HepG2 (cell line): Measurements from ENCODE around the gene ARHGAP33. TPM values are rescaled to one million over a fixed set of nuclear protein-coding genes. Genes with fewer than 3 reads are reported as not detected.
"Not testable (repeated sequence)": the region's sequence is repeated elsewhere in the genome, so short reads cannot be mapped to it uniquely, and the experiment has no call there.

ENCODE experiments used
- ATAC-seq: fragments of 200-7000 bp; cut with Tn5 transposase; 3 replicates; pipeline ENCODE4 v1.9.1; 2020; ENCODE audit warnings: mild to moderate bottlenecking, moderate library complexity
- BruUV-seq: library from RNA; stranded (reverse); fragments of 400-500 nt; replicated peaks from 2 replicates; lab custom pipeline; 2021; lab: Mats Ljungman, UMichigan
- CTCF ChIA-PET: fragments of 300-600 bp; formaldehyde crosslinking; extraction: SDS; loops from one replicate; lab custom pipeline; 2021; ENCODE audit warnings: low total read pairs, inconsistent platforms, low intra/inter-chr PET ratio; lab: Yijun Ruan, JAX
- POLR2A ChIA-PET: fragments of 350-600 bp; sonication (Branson Sonifier 250); formaldehyde crosslinking; loops from one replicate; lab custom pipeline; 2020; ENCODE audit warnings: antibody characterized with exemption, inconsistent platforms; lab: Yijun Ruan, JAX
- DNase-seq: peaks from one replicate; pipeline ENCODE4 v3.0.0-alpha.2; 2015; ENCODE audit warnings: low spot score
- FAIRE-seq: peaks from 3 replicates; lab custom pipeline; 2011; peaks lifted over from hg19 to GRCh38; lab: Jason Lieb, UNC
- H2AFZ ChIP-seq: one replicate; pipeline ENCODE4 v1.6.1; 2011; ENCODE audit warnings: low read length, inconsistent platforms
- H3K27ac ChIP-seq: fragments of 300-600 bp; 3 replicates; pipeline ENCODE4 v1.8.0; 2011; ENCODE audit warnings: mixed run types, mild to moderate bottlenecking, mixed read lengths, low read length, inconsistent platforms; ENCODE audit not compliant: insufficient read depth; ENCODE audit errors: extremely low read length
- H3K27me3 ChIP-seq, 2 experiments: fragments of 200-600 bp in 1 of 2; 2 replicates in 1 of 2; 3 replicates in 1 of 2; pipeline versions ENCODE4 v1.6.0 to v1.8.0; 2011; ENCODE audit warnings: low read length in 2 of 2, mild to moderate bottlenecking in 2 of 2, moderate library complexity in 2 of 2, inconsistent platforms in 1 of 2; ENCODE audit not compliant: insufficient read depth in 2 of 2, control insufficient read depth in 1 of 2
- H3K36me3 ChIP-seq, 2 experiments: fragments of 200-600 bp in 1 of 2; replicated peaks in 1 of 2; 2 replicates in 1 of 2; 3 replicates in 1 of 2; pipeline versions ENCODE4 v1.5.1 to v1.8.0; 2011; ENCODE audit warnings: low read length in 2 of 2, inconsistent platforms in 1 of 2; ENCODE audit not compliant: insufficient read depth in 2 of 2, control insufficient read depth in 1 of 2
- H3K4me1 ChIP-seq: 2 replicates; pipeline ENCODE4 v1.5.1; 2012; ENCODE audit warnings: low read length, inconsistent platforms; ENCODE audit not compliant: insufficient read depth
- H3K4me2 ChIP-seq: 2 replicates; pipeline ENCODE4 v1.6.0; 2011; ENCODE audit warnings: low read depth, low read length, inconsistent platforms
- H3K4me3 ChIP-seq, 3 experiments: fragments of 200-600 bp in 1 of 3; sonication (generic), shearing (Covaris generic) in 1 of 3; replicated peaks in 1 of 3; 2 replicates each; pipeline ENCODE4 v1.5.1; 2011 to 2016; ENCODE audit warnings: low read length in 3 of 3, inconsistent platforms in 2 of 3, low read depth in 2 of 3, mild to moderate bottlenecking in 2 of 3, control low read depth in 1 of 3, mixed read lengths in 1 of 3; ENCODE audit not compliant: insufficient read depth in 1 of 3
- H3K79me2 ChIP-seq: one replicate; pipeline ENCODE4 v1.6.1; 2011; ENCODE audit warnings: low read length, inconsistent platforms; ENCODE audit not compliant: insufficient read depth
- H3K9ac ChIP-seq: 2 replicates; pipeline ENCODE4 v1.6.0; 2011; ENCODE audit warnings: mild to moderate bottlenecking, low read depth, low read length, inconsistent platforms; ENCODE audit not compliant: insufficient read depth
- H3K9me3 ChIP-seq: 2 replicates; pipeline ENCODE4 v1.5.1; 2012; ENCODE audit warnings: mild to moderate bottlenecking, low read length
- H4K20me1 ChIP-seq: 2 replicates; pipeline ENCODE4 v1.6.0; 2011; ENCODE audit warnings: inconsistent platforms, mild to moderate bottlenecking, low read length, moderate library complexity; ENCODE audit not compliant: insufficient read depth
- TARDBP ChIP-seq: sonication (generic); formaldehyde crosslinking; IDR thresholded peaks from 2 replicates; pipeline ENCODE4 v1.8.0; 2022; ENCODE audit warnings: mild to moderate bottlenecking, missing genetic modification reagents
- ZNF335 ChIP-seq: sonication (generic); formaldehyde crosslinking; IDR thresholded peaks from 2 replicates; pipeline ENCODE4 v1.4.0; 2020; ENCODE audit warnings: missing genetic modification reagents
- ZSCAN21 ChIP-seq: sonication (generic); formaldehyde crosslinking; IDR thresholded peaks from 2 replicates; pipeline ENCODE4 v1.8.0; 2022; ENCODE audit warnings: mild to moderate bottlenecking, missing genetic modification reagents, moderate library complexity, borderline replicate concordance
- WGBS: methylation state at CpG from one replicate; pipeline ENCODE4 v1.1.6; 2017; ENCODE audit warnings: low lambda C conversion rate; 5-methylcytosine and 5-hydroxymethylcytosine counted together
- in situ Hi-C: cut with HindIII; loops from 2 replicates; pipeline ENCODE4 v1.10.0; 2017; ENCODE audit warnings: low pct_unique_long_range_greater_than_20kb; ENCODE audit not compliant: extremely low pct_ligation_motif_present
- intact Hi-C: fragments of 100-400 bp; cut with micrococcal nuclease; formaldehyde crosslinking; loops from one replicate; pipeline ENCODE4 v1.10.0; 2022; ENCODE audit not compliant: unreplicated experiment
- polyA plus RNA-seq, 8 experiments: library from polyadenylated mRNA; depleted of rRNA in 3 of 8; stranded (reverse) in 7 of 8; unstranded in 1 of 8; fragments of >200 nt; fragmentation: Illumina TruSeq in 4 of 8; extraction: Trizol in 4 of 8; gene quantifications; 2 replicates each; pipeline versions ENCODE4 v1.2.1 to v1.2.3, GENCODE V29; 2011 to 2016; ENCODE audit warnings: low read depth in 4 of 8, missing spikeins in 1 of 8, mixed read lengths in 1 of 8; ENCODE audit not compliant: insufficient read depth in 1 of 8
- total RNA-seq, 5 experiments: library from RNA; depleted of rRNA; stranded (reverse); fragments of >200 nt; fragmentation: Illumina TruSeq; extraction: Trizol; gene quantifications; 2 replicates each; pipeline ENCODE4 v1.2.3, GENCODE V29; 2016; ENCODE audit warnings: low read depth in 1 of 5

Gene ARHGAP33
- total and polyA plus RNA-seq, 2 of the 13 experiments (the other 11 are each of a cell fraction or from before 2014, with no cell fraction given) = 1.3 to 2.7 TPM

DNA sequence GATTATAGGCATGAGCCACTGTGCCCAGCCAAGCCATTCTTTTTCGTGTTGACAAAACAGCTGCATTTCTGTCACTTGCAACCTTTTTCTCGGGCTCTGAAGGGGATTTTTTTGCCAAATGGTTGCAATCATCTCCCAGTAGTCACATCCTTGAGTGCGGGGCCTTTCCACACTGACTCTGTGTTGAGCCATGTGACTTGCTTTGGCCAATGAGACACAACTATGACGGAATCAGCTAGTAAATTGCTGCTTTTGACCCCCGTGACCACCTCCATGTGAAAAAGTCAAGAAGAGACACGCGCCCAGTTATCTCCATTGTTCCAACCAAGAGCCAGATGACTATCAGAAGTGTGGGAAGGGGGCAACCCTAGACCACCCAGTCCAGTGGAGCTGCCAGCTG, 58.6 kb downstream of the ARHGAP33 start:
- in situ Hi-C loops = no loop called here
- TF ChIP-seq ZSCAN21 = no peak
- TF ChIP-seq TARDBP (CRISPR knock-in tag) = no peak
- TF ChIP-seq ZNF335 = no peak
- TF ChIP-seq, all 625 proteins: peak for 0
- H2AFZ ChIP-seq = no peak overlapping the region
- no peaks in the 10 kb centered on the region for H3K79me2 ChIP-seq
- 35% methylated on average over 7 of the region's 7 CpGs for WGBS
- no peak overlapping the region for H3K27ac ChIP-seq
- H3K9ac ChIP-seq = no peak overlapping the region
- POLR2A ChIA-PET = no interaction called here
- H3K4me1 ChIP-seq = peaks cover 6% of the 10 kb centered on the region; the same call in 1 of the 2 replicates
- 0 out of 2 replicates have a peak, but pooled peaks cover 2% of the 10 kb centered on the region for H4K20me1 ChIP-seq
- no peak for DNase-seq
- H3K4me2 ChIP-seq = no peak overlapping the region
- no peaks in the 10 kb centered on the region for H3K36me3 ChIP-seq
- no peak overlapping the region for H3K4me3 ChIP-seq
- no peak for ATAC-seq
- intact Hi-C loops = no loop called here
- peaks cover 0 to 33% of the 10 kb centered on the region in 2 experiments; a peak in 3 of 5 replicates for H3K27me3 ChIP-seq
- no TSS peak for BruUV-seq
- H3K9me3 ChIP-seq = no peaks in the 10 kb centered on the region
- no peak for FAIRE-seq
- CTCF ChIA-PET = no interaction called here

DNA sequence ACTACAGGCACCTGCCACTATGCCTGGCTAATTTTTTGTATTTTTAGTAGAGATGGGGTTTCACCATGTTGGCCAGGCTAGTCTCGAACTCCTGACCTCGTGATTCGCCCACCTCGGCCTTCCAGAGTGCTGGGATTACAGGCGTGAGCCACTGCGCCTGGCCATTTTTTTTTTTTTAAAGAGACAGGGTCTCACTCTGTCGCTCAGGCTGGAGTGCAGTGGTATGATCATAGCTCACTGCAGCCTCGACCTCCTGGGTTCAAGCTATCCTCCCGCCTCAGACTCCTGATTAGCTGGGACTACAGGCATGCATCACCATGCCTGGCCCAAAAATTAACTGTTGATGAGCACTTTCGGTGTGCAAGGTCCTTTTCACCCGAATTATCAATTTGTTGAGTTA, 60.7 kb downstream of the ARHGAP33 start:
- FAIRE-seq, CTCF ChIA-PET, H3K36me3 ChIP-seq, H3K4me2 ChIP-seq, in situ Hi-C loops, intact Hi-C loops, H3K9me3 ChIP-seq, H4K20me1 ChIP-seq, H3K79me2 ChIP-seq, BruUV-seq, H3K27ac ChIP-seq, H2AFZ ChIP-seq, POLR2A ChIA-PET, H3K4me3 ChIP-seq, H3K9ac ChIP-seq, ATAC-seq, DNase-seq, H3K4me1 ChIP-seq: not testable (repeated sequence)
- 12% methylated on average over 10 of the region's 11 CpGs for WGBS
- H3K27me3 ChIP-seq = peaks cover 0 to 19% of the 10 kb centered on the region in 2 experiments; a peak in 3 of 5 replicates

Other genes starting within 250 kb of the ARHGAP33 start
- not detected in 2 replicates for gene SBSN, start 247.3 kb upstream of the ARHGAP33 start, total RNA-seq (2016; rRNA removed; fragmentation: Illumina TruSeq; extraction: Trizol)
- not detected in 2 replicates for gene SBSN, start 247.3 kb upstream of the ARHGAP33 start, polyA plus RNA-seq (2011; rRNA removed)
- gene GAPDHS, start 242.1 kb upstream of the ARHGAP33 start, total RNA-seq (2016; rRNA removed; fragmentation: Illumina TruSeq; extraction: Trizol) = not detected in 2 replicates
- gene GAPDHS, start 242.1 kb upstream of the ARHGAP33 start, polyA plus RNA-seq (2011; rRNA removed) = 0.09 TPM in 1 of 2 replicates, not detected in the other
- 85.8 and 141 TPM in 2 replicates for gene TMEM147, start 229.9 kb upstream of the ARHGAP33 start, total RNA-seq (2016; rRNA removed; fragmentation: Illumina TruSeq; extraction: Trizol)
- 176 and 188 TPM in 2 replicates for gene TMEM147, start 229.9 kb upstream of the ARHGAP33 start, polyA plus RNA-seq (2011; rRNA removed)
- gene ATP4A, start 211.9 kb upstream of the ARHGAP33 start, total RNA-seq (2016; rRNA removed; fragmentation: Illumina TruSeq; extraction: Trizol) = 0.11 TPM in 1 of 2 replicates, not detected in the other
- 0.08 and 0.09 TPM in 2 replicates for gene ATP4A, start 211.9 kb upstream of the ARHGAP33 start, polyA plus RNA-seq (2011; rRNA removed)
- gene PMIS2, start 189.4 kb upstream of the ARHGAP33 start, total RNA-seq (2016; rRNA removed; fragmentation: Illumina TruSeq; extraction: Trizol) = not detected in 2 replicates
- not detected in 2 replicates for gene PMIS2, start 189.4 kb upstream of the ARHGAP33 start, polyA plus RNA-seq (2011; rRNA removed)
- gene HAUS5, start 162.8 kb upstream of the ARHGAP33 start, total RNA-seq (2016; rRNA removed; fragmentation: Illumina TruSeq; extraction: Trizol) = 9.2 and 17.7 TPM in 2 replicates
- gene HAUS5, start 162.8 kb upstream of the ARHGAP33 start, polyA plus RNA-seq (2011; rRNA removed) = 10.3 and 11.1 TPM in 2 replicates
- gene RBM42, start 146.5 kb upstream of the ARHGAP33 start, total RNA-seq (2016; rRNA removed; fragmentation: Illumina TruSeq; extraction: Trizol) = 49.7 and 55.3 TPM in 2 replicates
- gene RBM42, start 146.5 kb upstream of the ARHGAP33 start, polyA plus RNA-seq (2011; rRNA removed) = 27.2 and 30.6 TPM in 2 replicates
- 0.20 and 0.46 TPM in 2 replicates for gene ETV2, start 133.8 kb upstream of the ARHGAP33 start, total RNA-seq (2016; rRNA removed; fragmentation: Illumina TruSeq; extraction: Trizol)
- 0.07 and 0.18 TPM in 2 replicates for gene ETV2, start 133.8 kb upstream of the ARHGAP33 start, polyA plus RNA-seq (2011; rRNA removed)
- gene COX6B1, start 127.2 kb upstream of the ARHGAP33 start, total RNA-seq (2016; rRNA removed; fragmentation: Illumina TruSeq; extraction: Trizol) = 487 and 598 TPM in 2 replicates
- gene COX6B1, start 127.2 kb upstream of the ARHGAP33 start, polyA plus RNA-seq (2011; rRNA removed) = 469 and 481 TPM in 2 replicates
- not detected in 2 replicates for gene UPK1A, start 109.0 kb upstream of the ARHGAP33 start, total RNA-seq (2016; rRNA removed; fragmentation: Illumina TruSeq; extraction: Trizol)
- gene UPK1A, start 109.0 kb upstream of the ARHGAP33 start, polyA plus RNA-seq (2011; rRNA removed) = 2.5 and 2.9 TPM in 2 replicates
- gene ZBTB32, start 71.0 kb upstream of the ARHGAP33 start, total RNA-seq (2016; rRNA removed; fragmentation: Illumina TruSeq; extraction: Trizol) = not detected in 2 replicates
- gene ZBTB32, start 71.0 kb upstream of the ARHGAP33 start, polyA plus RNA-seq (2011; rRNA removed) = not detected in 2 replicates
- 6.2 TPM in 2 replicates for gene KMT2B, start 57.6 kb upstream of the ARHGAP33 start, total RNA-seq (2016; rRNA removed; fragmentation: Illumina TruSeq; extraction: Trizol)
- 16.9 and 19.2 TPM in 2 replicates for gene KMT2B, start 57.6 kb upstream of the ARHGAP33 start, polyA plus RNA-seq (2011; rRNA removed)
- gene IGFLR1, start 33.1 kb upstream of the ARHGAP33 start, total RNA-seq (2016; rRNA removed; fragmentation: Illumina TruSeq; extraction: Trizol) = 3.4 and 5.4 TPM in 2 replicates
- 7.4 and 8.9 TPM in 2 replicates for gene IGFLR1, start 33.1 kb upstream of the ARHGAP33 start, polyA plus RNA-seq (2011; rRNA removed)
- gene U2AF1L4, start 30.1 kb upstream of the ARHGAP33 start, total RNA-seq (2016; rRNA removed; fragmentation: Illumina TruSeq; extraction: Trizol) = 4.7 and 7.9 TPM in 2 replicates
- 14.2 and 15.4 TPM in 2 replicates for gene U2AF1L4, start 30.1 kb upstream of the ARHGAP33 start, polyA plus RNA-seq (2011; rRNA removed)
- 20.0 and 34.2 TPM in 2 replicates for gene PSENEN, start 29.9 kb upstream of the ARHGAP33 start, total RNA-seq (2016; rRNA removed; fragmentation: Illumina TruSeq; extraction: Trizol)
- gene PSENEN, start 29.9 kb upstream of the ARHGAP33 start, polyA plus RNA-seq (2011; rRNA removed) = 16.9 and 22.6 TPM in 2 replicates
- 3.5 and 6.3 TPM in 2 replicates for gene LIN37, start 27.0 kb upstream of the ARHGAP33 start, total RNA-seq (2016; rRNA removed; fragmentation: Illumina TruSeq; extraction: Trizol)
- gene LIN37, start 27.0 kb upstream of the ARHGAP33 start, polyA plus RNA-seq (2011; rRNA removed) = 8.7 and 8.9 TPM in 2 replicates
- gene HSPB6, start 18.5 kb upstream of the ARHGAP33 start, total RNA-seq (2016; rRNA removed; fragmentation: Illumina TruSeq; extraction: Trizol) = not detected in 2 replicates
- gene HSPB6, start 18.5 kb upstream of the ARHGAP33 start, polyA plus RNA-seq (2011; rRNA removed) = 0.08 and 0.18 TPM in 2 replicates
- gene PROSER3, start 17.4 kb upstream of the ARHGAP33 start, total RNA-seq (2016; rRNA removed; fragmentation: Illumina TruSeq; extraction: Trizol) = 4.5 and 5.7 TPM in 2 replicates
- gene PROSER3, start 17.4 kb upstream of the ARHGAP33 start, polyA plus RNA-seq (2011; rRNA removed) = 5.1 and 6.2 TPM in 2 replicates
- 42.0 and 86.7 TPM in 2 replicates for gene PRODH2, start 37.3 kb downstream of the ARHGAP33 start, total RNA-seq (2016; rRNA removed; fragmentation: Illumina TruSeq; extraction: Trizol)
- 118 and 171 TPM in 2 replicates for gene PRODH2, start 37.3 kb downstream of the ARHGAP33 start, polyA plus RNA-seq (2011; rRNA removed)
- gene NPHS1, start 76.9 kb downstream of the ARHGAP33 start, total RNA-seq (2016; rRNA removed; fragmentation: Illumina TruSeq; extraction: Trizol) = not detected in 2 replicates
- 0.01 TPM in 1 of 2 replicates, not detected in the other for gene NPHS1, start 76.9 kb downstream of the ARHGAP33 start, polyA plus RNA-seq (2011; rRNA removed)
- 2.2 and 2.4 TPM in 2 replicates for gene KIRREL2, start 81.3 kb downstream of the ARHGAP33 start, total RNA-seq (2016; rRNA removed; fragmentation: Illumina TruSeq; extraction: Trizol)
- gene KIRREL2, start 81.3 kb downstream of the ARHGAP33 start, polyA plus RNA-seq (2011; rRNA removed) = 0.17 and 0.18 TPM in 2 replicates
- 2.3 and 2.9 TPM in 2 replicates for gene APLP1, start 93.0 kb downstream of the ARHGAP33 start, total RNA-seq (2016; rRNA removed; fragmentation: Illumina TruSeq; extraction: Trizol)
- 2.0 and 3.1 TPM in 2 replicates for gene APLP1, start 93.0 kb downstream of the ARHGAP33 start, polyA plus RNA-seq (2011; rRNA removed)
- 0.38 and 2.1 TPM in 2 replicates for gene NFKBID, start 125.0 kb downstream of the ARHGAP33 start, total RNA-seq (2016; rRNA removed; fragmentation: Illumina TruSeq; extraction: Trizol)
- 1.6 and 2.3 TPM in 2 replicates for gene NFKBID, start 125.0 kb downstream of the ARHGAP33 start, polyA plus RNA-seq (2011; rRNA removed)
- 0.24 TPM in 1 of 2 replicates, not detected in the other for gene HCST, start 127.0 kb downstream of the ARHGAP33 start, total RNA-seq (2016; rRNA removed; fragmentation: Illumina TruSeq; extraction: Trizol)
- gene HCST, start 127.0 kb downstream of the ARHGAP33 start, polyA plus RNA-seq (2011; rRNA removed) = 1.2 and 2.3 TPM in 2 replicates
- not detected in 2 replicates for gene TYROBP, start 132.7 kb downstream of the ARHGAP33 start, total RNA-seq (2016; rRNA removed; fragmentation: Illumina TruSeq; extraction: Trizol)
- 0.20 TPM in 1 of 2 replicates, not detected in the other for gene TYROBP, start 132.7 kb downstream of the ARHGAP33 start, polyA plus RNA-seq (2011; rRNA removed)
- gene LRFN3, start 160.8 kb downstream of the ARHGAP33 start, total RNA-seq (2016; rRNA removed; fragmentation: Illumina TruSeq; extraction: Trizol) = 1.1 and 1.6 TPM in 2 replicates
- gene LRFN3, start 160.8 kb downstream of the ARHGAP33 start, polyA plus RNA-seq (2011; rRNA removed) = 0.74 and 0.91 TPM in 2 replicates
- 21.0 and 22.8 TPM in 2 replicates for gene SDHAF1, start 219.6 kb downstream of the ARHGAP33 start, total RNA-seq (2016; rRNA removed; fragmentation: Illumina TruSeq; extraction: Trizol)
- gene SDHAF1, start 219.6 kb downstream of the ARHGAP33 start, polyA plus RNA-seq (2011; rRNA removed) = 17.8 and 18.7 TPM in 2 replicates
- gene SYNE4, start 233.2 kb downstream of the ARHGAP33 start, total RNA-seq (2016; rRNA removed; fragmentation: Illumina TruSeq; extraction: Trizol) = 20.7 and 23.0 TPM in 2 replicates
- 13.7 and 19.9 TPM in 2 replicates for gene SYNE4, start 233.2 kb downstream of the ARHGAP33 start, polyA plus RNA-seq (2011; rRNA removed)
- gene ALKBH6, start 238.6 kb downstream of the ARHGAP33 start, total RNA-seq (2016; rRNA removed; fragmentation: Illumina TruSeq; extraction: Trizol) = 6.9 and 13.7 TPM in 2 replicates
- 18.1 and 20.9 TPM in 2 replicates for gene ALKBH6, start 238.6 kb downstream of the ARHGAP33 start, polyA plus RNA-seq (2011; rRNA removed)